Psoas muscle (tissue), 8 donors: Measurements from ENCODE around the gene TRIM33. TPM values are rescaled to one million over a fixed set of nuclear protein-coding genes. Genes with fewer than 3 reads are reported as not detected.

ENCODE experiments used
- ATAC-seq, 4 donors: fragments of 200-7000 bp; cut with Tn5 transposase; one replicate each; pipeline ENCODE4 v1.9.1; 2020; ENCODE audit warnings: moderate library complexity in 3 of 4, mild to moderate bottlenecking in 2 of 4
- DNase-seq, 2 donors: peaks; one replicate each; pipeline ENCODE4 v3.0.0-alpha.2; 2020
- H3K27ac ChIP-seq: fragments of 200-600 bp; one replicate; pipeline ENCODE4 v1.8.0; 2022
- H3K27me3 ChIP-seq, 3 donors: fragments of 200-600 bp in 1 of 3; one replicate each; pipeline versions ENCODE4 v1.6.1 to v1.8.0; 2013 to 2022; ENCODE audit warnings: low read length in 2 of 3, mild to moderate bottlenecking in 2 of 3, moderate library complexity in 1 of 3; ENCODE audit not compliant: insufficient read depth in 3 of 3
- H3K36me3 ChIP-seq, 2 donors: fragments of 200-600 bp in 1 of 2; one replicate each; pipeline versions ENCODE4 v1.6.1 to v1.8.0; 2013 to 2022; ENCODE audit warnings: low read depth in 1 of 2, mild to moderate bottlenecking in 1 of 2, moderate library complexity in 1 of 2; ENCODE audit not compliant: insufficient read depth in 1 of 2
- H3K4me1 ChIP-seq: fragments of 200-600 bp; one replicate; pipeline ENCODE4 v1.8.0; 2022
- H3K4me3 ChIP-seq: fragments of 200-600 bp; one replicate; pipeline ENCODE4 v1.8.0; 2022; ENCODE audit warnings: mild to moderate bottlenecking
- H3K9me3 ChIP-seq: fragments of 200-600 bp; one replicate; pipeline ENCODE4 v1.8.0; 2022
- CTCF ChIP-seq: fragments of 200-600 bp; IDR thresholded peaks from one replicate; pipeline ENCODE4 v1.8.0; 2022; ENCODE audit warnings: antibody characterized with exemption
- WGBS, 3 donors: extraction: QIAGEN DNeasy Blood & Tissue Kit; methylation state at CpG; one replicate each; pipeline versions ENCODE4 v1.1.6 to v1.1.7; 2013; 5-methylcytosine and 5-hydroxymethylcytosine counted together
- intact Hi-C, 2 donors: fragments of 100-400 bp; cut with DNase I; formaldehyde crosslinking; loops; one replicate each; pipeline versions ENCODE4 v1.11.0 to v1.14.2; 2022
- long read RNA-seq, 2 donors: library from polyadenylated mRNA; unstranded; transcript quantifications; one replicate each; pipeline ENCODE4 v2.0.0, GENCODE V29; 2021
- polyA plus RNA-seq, 3 donors: library from polyadenylated mRNA; stranded (reverse); fragments of 200-250 nt; gene quantifications; one replicate each; pipeline ENCODE4 v1.2.3, GENCODE V29; 2013
- total RNA-seq, 4 donors: library from RNA; stranded (reverse); fragmentation: NEBNext Ultra II Directional in 2 of 4; extraction: Animal tissue kit (Norgen Biotek cat#: 25700) in 2 of 4; gene quantifications; one replicate each; pipeline versions ENCODE4 v1.2.1 to v1.2.4, GENCODE V29; 2021 to 2023
- donor health status: healthy with polysubstance abuse.
- donor health status: DM: no; HTN: no; CAD: no; lungs with moderate emphysema.
- donor health status: Bipolar disorder and iron deficiency.
- donor health status: healthy.
- donor health status: DM: yes; HTN: yes; CAD: no.
- donor health status: DM: no; HTN: no; CAD: no.
- donor health status: DM: no; HTN: no; CAD: no.
- donor health status: DM: yes; HTN: yes; CAD: no.

TRIM33 gene
- total RNA-seq (10 to 100 TPM; 15.2 to 22.0 (median 20.6) TPM), polyA plus RNA-seq (1 to 10 TPM; 4.6 to 7.2 (median 6.7) TPM)
- long read RNA-seq, donor 1, full-length matches to known transcripts: 10 of 18 reads
- long read RNA-seq, donor 1, partial matches to known transcripts: 5 of 18 reads
- long read RNA-seq, donor 1, other reads (novel, unspliced or antisense): 3 of 18 reads
- long read RNA-seq, donor 2, full-length matches to known transcripts: 11 of 38 reads
- long read RNA-seq, donor 2, partial matches to known transcripts: 15 of 38 reads
- long read RNA-seq, donor 2, other reads (novel, unspliced or antisense): 12 of 38 reads

GRCh38 chr1:114511032-114511785 lies at the start of gene TRIM33:
TSS of gene TRIM33 (minus strand) at chr1:114511203. CDS start at chr1:114511076, 127 bp downstream.
- H3K4me1 ChIP-seq: peaks cover 36% of the 10 kb centered on the region
- no peak for TF ChIP-seq CTCF

DNA sequence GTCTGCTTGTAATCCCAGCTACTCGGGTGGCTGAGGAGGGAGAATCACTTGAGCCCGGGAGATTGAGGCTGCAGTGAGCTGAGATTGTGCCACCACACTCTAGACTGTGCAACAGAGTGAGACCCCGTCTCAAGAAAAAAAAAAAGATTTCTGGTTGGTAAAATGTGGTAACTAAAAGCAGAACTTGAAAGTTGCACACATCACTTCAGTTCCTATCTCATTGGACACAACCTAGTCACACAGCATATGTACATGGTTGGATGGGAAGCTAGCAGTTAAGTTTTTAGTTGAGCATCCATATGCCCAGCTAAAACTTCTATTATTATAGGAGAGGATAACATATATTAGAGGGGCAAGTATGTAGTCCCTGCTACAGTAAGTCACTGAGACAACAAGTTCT lies 48.4 kb upstream of the TRIM33 start:
- Histone ChIP-seq H3K36me3 (peaks cover 0 to 3% of the 10 kb centered on the region in 2 donors), H3K9me3 (no peaks in the 10 kb centered on the region), H3K27ac (no peak overlapping the region), H3K4me1 (no peaks in the 10 kb centered on the region), H3K4me3 (no peak overlapping the region), H3K27me3 (no peaks in the 10 kb centered on the region)
- ATAC-seq (no peak), DNase-seq (no peak)
- intact Hi-C loops: loop anchor here in 1 of 2 donors (10.0 kb wide), 1 partner anchor 215 kb away; no protein-coding TSS in a partner anchor
- 72 to 79% (median 79%) methylated on average over 3 of the region's 3 CpGs for WGBS, 3 donors
- no peak for TF ChIP-seq CTCF

More at GRCh38 chr1:114511032-114511785, at the start of gene TRIM33:
- Histone ChIP-seq H3K9me3 (no peaks in the 10 kb centered on the region), H3K27ac (peak within 1 kb of the TSS; percentile 98), H3K27me3 (no peaks in the 10 kb centered on the region), H3K4me3 (peak within 1 kb of the TSS; percentile 93), H3K36me3 (peaks cover 0 to 2% of the 10 kb centered on the region in 2 donors)
- intact Hi-C loops: loop anchor here in 1 of 2 donors (5.0 kb wide), 1 partner anchor 246 kb away; the partner anchor contains the start of gene CSDE1
- 0 to 1% (median 0%) methylated on average over 52 to 90 of the region's 90 CpGs for WGBS, 3 donors
- peak; percentile 92 to 96 (median 96) for ATAC-seq
- peak; percentile 94 to 96 for DNase-seq

- no peak for ATAC-seq
- intact Hi-C loops: loop anchor here in 1 of 2 donors (10.0 kb wide), 1 partner anchor 214 kb away; no protein-coding TSS in a partner anchor
Measured at GRCh38 chr1:114558544-114558943, 47.5 kb upstream of the TRIM33 start.

GRCh38 chr1:114554577-114554976 lies 43.6 kb upstream of the TRIM33 start:
- no peaks in the 10 kb centered on the region for H3K9me3 ChIP-seq
- TF ChIP-seq CTCF: no peak
- DNase-seq: no peak

More at GRCh38 chr1:114558544-114558943, 47.5 kb upstream of the TRIM33 start:
- Histone ChIP-seq H3K4me3 (no peak overlapping the region), H3K4me1 (no peaks in the 10 kb centered on the region), H3K36me3 (no peaks in the 10 kb centered on the region), H3K9me3 (no peaks in the 10 kb centered on the region), H3K27me3 (no peaks in the 10 kb centered on the region), H3K27ac (no peak overlapping the region)
- DNase-seq: no peak
- 93 to 95% (median 95%) methylated on average over 1 of the region's 1 CpG for WGBS, 3 donors
- no peak for TF ChIP-seq CTCF

More at GRCh38 chr1:114554577-114554976, 43.6 kb upstream of the TRIM33 start:
- no peak for ATAC-seq
- Histone ChIP-seq H3K4me3 (no peak overlapping the region), H3K27ac (no peak overlapping the region), H3K36me3 (no peaks in the 10 kb centered on the region), H3K4me1 (no peaks in the 10 kb centered on the region), H3K27me3 (no peaks in the 10 kb centered on the region)
- intact Hi-C loops: loop anchor here in 1 of 2 donors (10.0 kb wide), 1 partner anchor 210 kb away; no protein-coding TSS in a partner anchor
- 63 to 93% (median 78%) methylated on average over 2 of the region's 2 CpGs for WGBS, 3 donors
